BJ (cell line): ENCODE data around the gene SEMA6C. TPM values are rescaled to one million over a fixed set of nuclear protein-coding genes. Genes with fewer than 3 reads are reported as not detected.
A peak's percentile ranks its signal among the peaks of the same experiment; 100 is the strongest.

Experiments used
- CTCF ChIA-PET: fragments of 350-600 bp; formaldehyde crosslinking; extraction: SDS; loops from one replicate; lab custom pipeline; 2021; ENCODE audit warnings: antibody characterized with exemption, inconsistent platforms; lab: Yijun Ruan, JAX
- POLR2A ChIA-PET: fragments of 300-600 bp; sonication (Branson Sonifier 250); formaldehyde crosslinking; extraction: SDS; loops from one replicate; lab custom pipeline; 2021; ENCODE audit warnings: antibody characterized with exemption; lab: Charles Lee
- DNase-seq: peaks from one replicate; pipeline ENCODE4 v3.0.0-alpha.2; 2011; ENCODE audit warnings: low read depth
- H3K27me3 ChIP-seq: 2 replicates; pipeline ENCODE4 v1.6.0; 2011; ENCODE audit warnings: low read length; ENCODE audit not compliant: control insufficient read depth, insufficient read depth
- H3K36me3 ChIP-seq: 2 replicates; pipeline ENCODE4 v1.5.1; 2011; ENCODE audit warnings: low read length; ENCODE audit not compliant: control insufficient read depth, insufficient read depth
- H3K4me3 ChIP-seq: 2 replicates; pipeline ENCODE4 v1.5.1; 2011; ENCODE audit warnings: low read depth, mild to moderate bottlenecking, control low read depth, low read length
- CTCF ChIP-seq: IDR thresholded peaks from 2 replicates; pipeline ENCODE4 v1.5.1; 2011; ENCODE audit warnings: low read depth, mild to moderate bottlenecking, control low read depth, inconsistent platforms, low read length, moderate library complexity; ENCODE audit not compliant: insufficient read depth
- polyA plus RNA-seq: library from polyadenylated mRNA; depleted of rRNA; stranded (reverse); fragments of >200 nt; gene quantifications from 2 replicates; pipeline ENCODE4 v1.2.3, GENCODE V29; 2011

The SEMA6C gene
- polyA plus RNA-seq, 1 experiment = 1.8 TPM

GRCh38 chr1:151176514-151177045 lies 30.1 kb upstream of the SEMA6C start:
- Histone ChIP-seq H3K36me3 (peaks cover 17% of the 10 kb centered on the region), H3K27me3 (no peaks in the 10 kb centered on the region), H3K4me3 (no peak overlapping the region)
- no peak for TF ChIP-seq CTCF
- no peak for DNase-seq
- CTCF ChIA-PET = interaction anchor here (1.2 to 1.7 kb wide), 3 partner anchors 10 to 21 kb away, joined by 3 to 5 read pairs (median 5); no protein-coding TSS in a partner anchor
- POLR2A ChIA-PET = no interaction called here

- ChIA-PET CTCF (interaction anchor here (1.2 to 1.7 kb wide), 3 partner anchors 9 to 21 kb away, joined by 3 to 5 read pairs (median 5); no protein-coding TSS in a partner anchor), POLR2A (no interaction called here)
- DNase-seq = no peak
- no peaks in the 10 kb centered on the region for H3K27me3 ChIP-seq
- no peak within 1 kb of the TSS for H3K4me3 ChIP-seq
- TF ChIP-seq CTCF = peak; percentile 62
- H3K36me3 ChIP-seq = peaks cover 13% of the 10 kb centered on the region
Observed at GRCh38 chr1:151175863-151176262, 29.4 kb upstream of the SEMA6C start, which contains the start of gene TMOD4. TMOD4 (minus strand) TSS chr1:151175981; CDS start chr1:151174875, 1,106 bp downstream.

- TF ChIP-seq CTCF = no peak
- POLR2A ChIA-PET = no interaction called here
Observed at GRCh38 chr1:151175041-151175741, 28.8 kb upstream of the SEMA6C start.

GRCh38 chr1:151171190-151171589 lies 24.8 kb upstream of the SEMA6C start:
- Histone ChIP-seq H3K27me3 (no peaks in the 10 kb centered on the region), H3K36me3 (peaks cover 7% of the 10 kb centered on the region), H3K4me3 (no peak overlapping the region)
- ChIA-PET POLR2A (no interaction called here), CTCF (no interaction called here)
- TF ChIP-seq CTCF = no peak
- DNase-seq = no peak

More at GRCh38 chr1:151175041-151175741, 28.8 kb upstream of the SEMA6C start:
- no peak overlapping the region for H3K4me3 ChIP-seq
- CTCF ChIA-PET = interaction anchor here (1.2 to 1.7 kb wide), 4 partner anchors 8 to 75 kb away, joined by 3 to 5 read pairs (median 4); no protein-coding TSS in a partner anchor
- DNase-seq = no peak
- H3K36me3 ChIP-seq = peaks cover 13% of the 10 kb centered on the region
- no peaks in the 10 kb centered on the region for H3K27me3 ChIP-seq

- Histone ChIP-seq H3K27me3 (no peaks in the 10 kb centered on the region), H3K4me3 (peak overlapping the region; percentile 80), H3K36me3 (peaks cover 5% of the 10 kb centered on the region)
- CTCF ChIA-PET = interaction anchor here (1.0 to 2.3 kb wide), 4 partner anchors 9 to 174 kb away, joined by 4 to 7 read pairs (median 4); partner anchors contain the start of gene TMOD4
- TF ChIP-seq CTCF = no peak
- POLR2A ChIA-PET = interaction anchor here (0.7 to 1.4 kb wide), 2 partner anchors 23 to 28 kb away, joined by 7 to 8 read pairs; partner anchors contain the start of gene VPS72
- DNase-seq = no peak
Observed at GRCh38 chr1:151167116-151167515, 20.7 kb upstream of the SEMA6C start.
